ENCODE results near the gene KCNE5.
"Not testable (repeated sequence)": the region's sequence is repeated elsewhere in the genome, so short reads cannot be mapped to it uniquely, and the experiment has no call there.

The KCNE5 gene

GRCh38 chrX:109656774-109657173 is 31.8 kb upstream of the KCNE5 start:
- no peak overlapping the region for H3K4me3 ChIP-seq (replicated peaks in 1 of 2; ENCODE audit: low read depth in 2 of 2, low read length in 2 of 2)
- peak in 1 of 2 donors; percentile 11 for DNase-seq (ENCODE audit: low read depth in 2 of 2)
- TF ChIP-seq CTCF (IDR thresholded peaks at IDR 0.05; ENCODE audit: low read depth, low read length): no peak

- DNase-seq (ENCODE audit: low read depth in 2 of 2): no peak
- no peak for TF ChIP-seq CTCF (IDR thresholded peaks at IDR 0.05; ENCODE audit: low read depth, low read length)
- no peak overlapping the region for H3K4me3 ChIP-seq (replicated peaks in 1 of 2; ENCODE audit: low read depth in 2 of 2, low read length in 2 of 2)
These were observed 30.7 kb upstream of the KCNE5 start for GRCh38 chrX:109655502-109656201.

GRCh38 chrX:109654516-109655109 is 29.6 kb upstream of the KCNE5 start:
- no peak overlapping the region for H3K4me3 ChIP-seq (replicated peaks in 1 of 2; ENCODE audit: low read depth in 2 of 2, low read length in 2 of 2)
- TF ChIP-seq CTCF (IDR thresholded peaks at IDR 0.05; ENCODE audit: low read depth, low read length): no peak
- no peak for DNase-seq (ENCODE audit: low read depth in 2 of 2)

- not testable (repeated sequence) for H3K4me3 ChIP-seq (replicated peaks in 1 of 2; ENCODE audit: low read depth in 2 of 2, low read length in 2 of 2); DNase-seq (ENCODE audit: low read depth in 2 of 2)
These were observed 19.7 kb upstream of the KCNE5 start for GRCh38 chrX:109644671-109645070.

GRCh38 chrX:109643687-109644086 is 18.7 kb upstream of the KCNE5 start:
- TF ChIP-seq CTCF (IDR thresholded peaks at IDR 0.05; ENCODE audit: low read depth, low read length): no peak
- no peak for DNase-seq (ENCODE audit: low read depth in 2 of 2)
- H3K4me3 ChIP-seq (replicated peaks in 1 of 2; ENCODE audit: low read depth in 2 of 2, low read length in 2 of 2): no peak overlapping the region

GRCh38 chrX:109638158-109638557 is 13.2 kb upstream of the KCNE5 start:
- TF ChIP-seq CTCF (IDR thresholded peaks at IDR 0.05; ENCODE audit: low read depth, low read length): no peak
- DNase-seq (ENCODE audit: low read depth in 2 of 2): no peak
- H3K4me3 ChIP-seq (replicated peaks in 1 of 2; ENCODE audit: low read depth in 2 of 2, low read length in 2 of 2): no peak overlapping the region

- not testable (repeated sequence) for H3K4me3 ChIP-seq (replicated peaks in 1 of 2; ENCODE audit: low read depth in 2 of 2, low read length in 2 of 2); DNase-seq (ENCODE audit: low read depth in 2 of 2)
These were observed 12.5 kb upstream of the KCNE5 start for GRCh38 chrX:109637477-109637876.

GRCh38 chrX:109635146-109635545 is 10.2 kb upstream of the KCNE5 start:
- peak; percentile 26 to 33 for DNase-seq (ENCODE audit: low read depth in 2 of 2)

More at GRCh38 chrX:109635146-109635545, 10.2 kb upstream of the KCNE5 start:
- no peak overlapping the region for H3K4me3 ChIP-seq (replicated peaks in 1 of 2; ENCODE audit: low read depth in 2 of 2, low read length in 2 of 2)
- peak; percentile 38 for TF ChIP-seq CTCF (IDR thresholded peaks at IDR 0.05; ENCODE audit: low read depth, low read length)
